Measurements from ENCODE around the gene TIMM8B.
"Not testable (repeated sequence)": the region's sequence is repeated elsewhere in the genome, so short reads cannot be mapped to it uniquely, and the experiment has no call there.

Gene TIMM8B

DNA sequence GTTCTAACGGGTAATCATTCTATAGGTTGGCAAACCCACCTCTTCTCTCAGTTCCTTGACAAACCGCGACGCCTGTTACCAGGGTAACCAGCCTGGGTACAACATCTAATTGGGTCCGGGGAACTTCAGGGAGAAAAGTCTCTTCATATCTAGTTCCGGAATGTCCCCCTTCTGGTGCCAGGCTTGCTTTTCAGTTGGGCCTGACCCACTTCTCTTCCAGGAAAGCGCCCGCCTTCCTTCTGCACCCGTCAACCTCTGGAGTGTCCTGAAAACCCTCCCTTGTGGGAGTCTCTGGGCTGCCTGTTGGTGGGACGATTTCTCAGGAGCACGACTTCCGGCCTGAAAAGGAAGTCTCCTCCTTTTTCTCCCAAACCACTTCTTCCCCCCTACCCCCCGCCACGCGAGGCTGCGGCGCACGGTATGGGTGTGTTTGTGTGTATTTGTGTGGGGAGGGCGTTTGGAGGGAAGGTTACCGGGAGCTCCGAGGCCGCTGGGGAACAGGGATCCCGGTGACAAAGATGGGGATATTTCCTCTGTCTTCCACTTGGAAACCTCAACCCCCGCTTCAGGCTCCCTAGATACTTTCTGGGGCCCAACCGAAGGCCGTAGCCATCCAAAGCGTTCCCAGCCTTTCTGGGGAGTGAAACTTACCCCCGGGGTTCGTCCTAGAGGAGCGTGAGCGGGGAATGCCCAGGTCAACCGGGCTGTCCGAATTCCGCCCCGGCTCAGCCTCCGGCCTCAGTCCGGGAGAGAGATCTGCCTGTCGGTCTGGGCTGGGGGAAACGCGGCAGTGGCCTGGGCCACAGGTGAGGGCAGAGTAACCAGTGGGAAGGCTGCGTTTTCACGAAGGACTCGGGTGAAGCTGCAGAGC, 12.4 kb downstream of the TIMM8B start, which contains the start of the genes NKAPD1 and PIH1D2:
TSS of gene NKAPD1 (plus strand) at position 359 of the 871 bp plus-strand sequence. CDS start 1,276 bp downstream, outside the sequence.
TSS of gene PIH1D2 (minus strand) at position 77 of the 871 bp plus-strand sequence. CDS start 843 bp downstream, outside the sequence.
- peak; percentile 93 for DNase-seq

DNA sequence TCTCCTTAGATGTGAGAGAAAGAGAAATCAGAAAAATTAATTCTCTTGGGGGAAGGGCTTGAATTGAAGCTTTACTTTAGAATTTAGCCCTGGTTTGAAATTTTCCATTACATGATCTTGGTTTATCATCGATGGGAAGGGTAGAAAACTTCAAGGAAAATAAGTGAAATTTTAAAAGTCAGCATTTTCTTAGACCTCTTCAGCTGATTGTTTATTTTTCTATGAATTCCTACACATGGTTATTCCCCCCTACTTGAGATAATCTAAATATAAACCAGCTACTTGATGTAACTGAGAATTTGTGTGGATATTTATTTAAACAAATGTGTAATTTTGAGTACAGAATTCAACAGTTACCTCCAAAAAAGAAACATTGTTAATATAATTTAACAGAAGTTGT, 23.6 kb downstream of the TIMM8B start:
- DNase-seq, result no peak

DNA sequence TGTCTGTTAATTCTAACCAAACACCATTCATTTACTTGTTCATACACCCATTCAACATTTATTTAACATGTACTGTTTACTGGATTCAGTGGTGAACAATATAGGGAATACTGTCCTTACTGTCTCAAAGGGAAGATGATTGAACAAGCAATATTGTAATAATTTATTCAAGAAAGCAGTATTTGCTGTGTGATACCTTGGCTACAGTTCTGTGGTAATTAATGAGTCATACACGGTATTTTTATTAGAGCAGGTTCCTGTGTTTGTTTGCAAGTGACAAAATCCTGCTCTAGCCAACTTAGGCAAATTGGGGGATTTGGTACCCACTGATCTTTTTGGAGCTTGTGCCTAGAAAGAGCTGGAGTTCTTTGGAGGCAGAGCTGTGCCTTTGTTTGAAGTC, 28.5 kb downstream of the TIMM8B start:
- no peak for DNase-seq

DNA sequence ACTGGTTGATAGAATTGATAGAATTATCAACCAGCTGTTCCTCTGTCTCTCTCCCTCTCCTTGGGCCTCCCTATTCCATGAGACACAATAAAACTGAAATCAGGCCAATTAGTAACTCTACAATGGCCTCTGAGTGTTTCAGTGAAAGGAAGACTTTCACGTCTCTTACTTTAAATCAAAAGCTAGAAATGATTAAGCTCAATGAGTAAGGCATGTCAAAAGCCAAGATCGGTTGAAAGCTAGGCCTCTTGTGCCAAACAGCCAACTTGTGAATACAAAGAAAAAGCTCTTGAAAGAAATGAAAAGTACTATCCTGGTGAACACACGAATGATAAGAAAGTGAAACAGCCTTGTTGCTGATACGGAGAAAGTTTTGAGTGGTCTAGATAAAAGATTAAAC, 29.4 kb downstream of the TIMM8B start:
- no peak for DNase-seq

DNA sequence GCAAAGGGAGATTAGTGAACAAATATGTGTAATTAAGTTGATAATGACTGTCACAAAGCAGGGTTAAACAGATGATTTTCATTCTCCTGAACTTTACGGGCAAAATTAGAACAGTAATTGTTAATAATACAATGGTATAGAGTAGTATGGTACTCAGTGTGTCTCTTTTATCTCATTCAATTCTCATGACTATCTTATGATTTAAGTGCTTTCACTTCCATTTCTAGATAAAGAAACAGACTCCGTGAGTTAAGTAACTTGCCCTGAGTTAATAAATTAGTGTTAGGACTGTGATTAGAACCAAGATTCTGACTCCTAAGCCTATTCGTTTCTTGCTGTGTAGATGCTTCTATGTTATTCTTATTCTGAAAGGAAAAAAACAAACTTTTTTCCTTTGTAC, 34.8 kb downstream of the TIMM8B start:
- DNase-seq, result no peak

DNA sequence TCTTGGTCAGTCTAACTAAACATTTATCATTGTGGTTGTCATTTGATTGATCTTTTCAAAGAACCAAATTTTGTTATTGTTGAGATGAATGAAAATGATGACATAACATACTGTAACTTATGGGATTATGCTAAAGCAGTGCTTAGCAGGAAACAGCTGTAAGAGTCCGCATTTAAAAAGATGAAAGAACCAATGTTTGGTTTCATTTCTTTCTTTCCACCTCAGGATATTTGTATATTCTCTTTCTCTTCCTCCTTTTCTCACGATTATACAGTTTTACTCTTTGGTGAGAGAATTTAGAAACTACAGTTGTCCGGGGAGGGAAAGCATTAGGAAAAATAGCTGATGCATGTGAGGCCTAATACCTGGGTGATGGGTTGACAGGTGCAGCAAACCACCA, 35.8 kb downstream of the TIMM8B start:
- no peak for DNase-seq

DNA sequence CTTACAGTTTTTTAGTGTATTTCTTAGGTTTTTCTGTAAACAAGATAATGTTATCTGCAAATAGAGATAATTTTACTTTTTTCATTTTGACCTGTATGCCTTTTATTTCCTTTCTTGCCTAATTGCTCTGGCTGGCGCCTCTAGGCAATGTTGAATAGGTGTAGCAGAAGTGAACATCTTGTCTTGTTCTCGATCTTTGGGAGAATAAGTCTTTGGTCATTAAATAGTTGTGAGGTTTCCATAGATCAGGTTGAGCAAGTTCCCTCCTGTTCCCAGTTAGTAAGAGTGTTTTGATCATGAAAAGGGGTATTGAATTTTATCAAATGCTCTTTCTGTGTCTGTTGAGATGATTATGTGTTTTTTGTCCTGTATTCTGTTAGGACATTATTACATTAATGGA, 36.8 kb downstream of the TIMM8B start:
- no peak for DNase-seq

DNA sequence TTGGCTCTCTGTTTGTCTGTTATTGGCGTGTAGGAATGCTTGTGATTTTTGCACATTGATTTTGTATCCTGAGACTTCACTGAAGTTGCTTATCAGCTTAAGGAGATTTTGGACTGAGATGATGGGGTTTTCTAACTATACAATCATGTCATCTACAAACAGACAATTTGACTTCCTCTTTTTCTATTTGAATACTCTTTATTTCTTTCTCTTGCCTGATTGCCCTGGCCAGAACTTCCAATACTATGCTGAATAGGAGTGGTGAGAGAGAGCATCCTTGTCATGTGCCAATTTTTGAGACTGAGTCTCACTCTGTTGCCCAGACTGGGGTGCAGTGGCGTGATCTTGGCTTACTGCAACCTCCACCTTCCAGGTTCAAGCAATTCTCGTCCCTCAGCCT, 38.3 kb downstream of the TIMM8B start:
- not testable (repeated sequence) for DNase-seq

DNA sequence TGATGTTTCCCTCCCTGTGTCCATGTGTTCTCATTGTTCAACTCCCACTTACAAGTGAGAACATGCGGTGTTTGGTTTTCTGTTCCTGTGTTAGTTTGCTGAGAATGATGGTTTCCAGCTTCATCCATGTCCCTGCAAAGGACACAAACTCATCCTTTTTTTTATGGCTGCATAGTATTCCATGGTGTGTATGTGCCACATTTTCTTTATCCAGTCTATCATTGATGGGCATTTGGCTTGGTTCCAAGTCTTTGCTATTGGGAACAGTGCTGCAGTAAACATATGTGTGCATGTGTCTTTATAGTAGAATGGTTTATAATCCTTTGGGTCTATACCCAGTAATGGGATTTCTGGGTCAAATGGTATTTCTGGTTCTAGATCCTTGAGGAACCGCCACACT, 39.9 kb downstream of the TIMM8B start:
- DNase-seq, result not testable (repeated sequence)

DNA sequence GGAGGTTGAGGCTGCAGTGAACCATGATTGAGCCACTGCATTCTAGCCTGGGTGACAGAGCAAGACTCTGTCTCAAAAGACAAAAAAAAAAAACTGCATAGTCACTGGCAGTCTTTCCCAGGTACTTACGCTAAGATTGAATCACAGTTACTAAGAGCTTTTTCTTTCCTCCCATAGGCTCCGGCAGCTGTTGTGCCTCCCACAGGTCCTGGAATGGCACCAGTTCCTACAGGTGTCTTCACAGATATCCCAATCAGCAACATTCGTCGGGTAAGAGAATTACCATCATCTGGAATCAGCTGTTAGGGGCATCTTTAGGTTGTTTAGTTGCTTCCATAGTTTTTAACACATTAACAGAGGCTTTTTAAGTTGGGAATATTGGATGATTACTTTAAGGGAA, 41.6 kb downstream of the TIMM8B start:
- no peak for DNase-seq

DNA sequence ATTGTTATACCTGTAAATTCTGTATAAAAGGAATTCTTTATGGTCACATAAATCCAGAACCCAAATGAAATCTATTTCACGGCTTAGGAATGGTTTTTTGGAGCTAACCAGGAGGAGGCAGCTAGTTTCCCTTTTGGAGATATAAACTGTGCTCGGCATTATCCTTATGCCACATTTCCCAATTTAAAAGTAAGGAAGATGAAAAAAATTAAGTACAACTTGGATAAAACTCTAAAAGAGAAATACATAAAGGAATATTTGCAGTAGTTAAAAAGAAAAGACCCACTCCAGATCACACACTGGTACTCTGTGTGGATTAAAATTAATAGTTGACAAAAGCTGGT, 43.6 kb downstream of the TIMM8B start:
- no peak for DNase-seq

DNA sequence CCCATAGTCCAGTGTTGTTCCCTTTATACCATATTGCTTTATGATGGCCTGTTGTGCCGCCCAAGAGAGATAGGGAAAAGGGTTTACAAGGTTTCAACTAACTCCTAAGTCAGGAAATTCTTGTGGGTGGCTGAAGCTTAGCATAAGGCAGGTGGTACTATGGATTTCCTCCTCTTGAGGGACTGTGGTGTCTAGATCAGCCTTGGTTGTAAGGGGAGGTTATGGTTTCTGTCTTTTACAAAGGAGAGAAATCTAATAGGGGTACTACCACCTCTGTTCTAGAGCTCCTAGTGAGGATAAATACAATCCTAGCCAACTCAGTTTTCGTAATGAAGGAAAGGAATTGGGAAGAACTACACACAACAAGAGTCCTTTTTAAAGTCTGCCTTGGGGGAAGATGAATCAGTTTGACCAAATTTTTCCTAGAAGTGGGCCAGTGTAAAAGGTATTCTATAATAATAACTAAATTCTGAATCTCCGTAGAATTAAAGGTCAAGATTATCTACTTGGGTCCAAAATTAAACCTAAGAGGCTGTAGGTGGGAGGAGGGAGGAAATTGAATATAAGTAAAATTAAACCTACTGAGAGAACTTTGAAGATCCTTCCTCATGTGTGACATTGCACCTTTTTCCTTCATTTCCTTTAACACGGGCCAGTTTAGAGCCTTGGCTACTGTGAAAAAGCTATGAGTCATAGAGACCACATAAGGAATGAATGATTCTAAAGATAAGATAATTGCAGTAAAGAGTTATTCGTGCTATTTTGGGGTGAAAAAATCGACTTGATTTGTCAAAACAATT, 44.2 kb downstream of the TIMM8B start:
- peak; percentile 49 for DNase-seq

DNA sequence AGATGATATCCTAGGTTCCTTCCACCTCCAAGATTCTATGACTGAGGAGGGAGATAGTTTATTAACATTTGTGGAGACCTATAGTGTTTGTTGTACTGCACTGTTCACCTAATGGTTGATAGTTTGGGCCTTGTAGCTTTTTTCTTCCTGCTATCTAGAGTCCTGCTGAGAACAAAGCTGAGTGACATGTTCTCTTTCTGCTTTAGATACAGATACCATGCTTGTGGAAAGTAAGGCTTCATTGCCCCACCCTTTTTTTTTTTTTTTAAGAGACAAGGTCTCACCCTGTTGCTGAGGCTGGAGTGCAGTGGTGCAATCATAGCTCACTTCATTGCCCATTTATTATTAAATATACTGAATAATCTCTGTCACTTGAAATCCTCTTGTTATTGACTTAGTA, 49.0 kb downstream of the TIMM8B start:
- peak; percentile 13 for DNase-seq

Data from hematopoietic multipotent progenitor cell treated with erythropoietin and hydrocortisone succinate and interleukin-3 and kit ligand, for 6 days (in vitro differentiated cells).